A549 (cell line): ENCODE results near the gene ZNF335. TPM values are rescaled to one million over a fixed set of nuclear protein-coding genes. Genes with fewer than 3 reads are reported as not detected.

ENCODE experiments used
- ATAC-seq, 2 experiments: fragments of 200-7000 bp in 1 of 2; fragments of >200 bp in 1 of 2; cut with Nextera tagmentation in 1 of 2; cut with Tn5 transposase in 1 of 2; 3 replicates each; pipeline versions ENCODE4 v1.8.0 to v1.9.1; 2018 to 2020; ENCODE audit warnings: mild to moderate bottlenecking in 1 of 2, moderate library complexity in 1 of 2
- CTCF ChIA-PET: fragments of 300-600 bp; sonication (Branson Sonifier 250); formaldehyde crosslinking; extraction: SDS; loops from one replicate; lab custom pipeline; 2021; ENCODE audit warnings: antibody characterized with exemption, inconsistent platforms; lab: Yijun Ruan, JAX
- POLR2A ChIA-PET: fragments of 350-600 bp; formaldehyde crosslinking; extraction: SDS; loops from one replicate; lab custom pipeline; 2021; ENCODE audit warnings: antibody characterized with exemption, inconsistent platforms; lab: Yijun Ruan, JAX
- DNase-seq, 2 experiments: peaks; one replicate each; pipeline versions ENCODE4 v3.0.0 to v3.0.0-alpha.2; 2011 to 2016; ENCODE audit warnings: low read depth in 1 of 2, low spot score in 1 of 2
- FAIRE-seq: peaks from 2 replicates; lab custom pipeline; 2011; peaks lifted over from hg19 to GRCh38; lab: Jason Lieb, UNC
- H3K27ac ChIP-seq, 2 experiments: fragments of >200 bp; sonication (Bioruptor Twin); formaldehyde crosslinking; 3 replicates each; pipeline ENCODE4 v1.5.1; 2016 to 2017
- H3K4me1 ChIP-seq: fragments of >200 bp; sonication (Bioruptor Twin); formaldehyde crosslinking; 3 replicates; pipeline ENCODE4 v1.6.1; 2016
- H3K4me2 ChIP-seq: fragments of >200 bp; sonication (Bioruptor Twin); formaldehyde crosslinking; 3 replicates; pipeline ENCODE4 v1.6.1; 2016
- H3K4me3 ChIP-seq: fragments of >200 bp; sonication (Bioruptor Twin); formaldehyde crosslinking; 3 replicates; pipeline ENCODE4 v1.5.1; 2016
- H3K9me3 ChIP-seq: fragments of >200 bp; sonication (Bioruptor Twin); formaldehyde crosslinking; 3 replicates; pipeline ENCODE4 v1.6.1; 2016
- BHLHE40 ChIP-seq: IDR thresholded peaks from 2 replicates; pipeline ENCODE4 v1.6.1; 2012; ENCODE audit warnings: low read depth, low read length, inconsistent platforms
- CBX2 ChIP-seq: fragments of 200-600 bp; sonication (generic); IDR thresholded peaks from 2 replicates; pipeline ENCODE4 v1.6.1; 2016; ENCODE audit warnings: low read depth, mild to moderate bottlenecking, borderline replicate concordance
- CEBPB ChIP-seq, 2 experiments: fragments of >200 bp in 1 of 2; sonication (Bioruptor Twin) in 1 of 2; formaldehyde crosslinking in 1 of 2; IDR thresholded peaks; 2 replicates each; pipeline ENCODE4 v1.6.1; 2012 to 2016
- CHD2 ChIP-seq: fragments of 150-350 bp; IDR thresholded peaks from 2 replicates; pipeline ENCODE4 v1.6.1; 2014; ENCODE audit warnings: low read length; ENCODE audit not compliant: partially characterized antibody
- EHMT2 ChIP-seq: fragments of 200-600 bp; sonication (generic); IDR thresholded peaks from 2 replicates; pipeline ENCODE4 v1.6.1; 2016; ENCODE audit warnings: antibody characterized with exemption, low read depth, mild to moderate bottlenecking, moderate library complexity
- EP300 ChIP-seq, 2 experiments: fragments of >200 bp; sonication (Bioruptor Twin); formaldehyde crosslinking; IDR thresholded peaks; 2 replicates in 1 of 2; 3 replicates in 1 of 2; pipeline ENCODE4 v1.6.1; 2016 to 2017
- FOSL2 ChIP-seq, 2 experiments: fragments of 450-650 bp in 1 of 2; fragments of >200 bp in 1 of 2; sonication (Bioruptor Twin) in 1 of 2; formaldehyde crosslinking; IDR thresholded peaks; 2 replicates each; pipeline versions ENCODE4 v1.5.0 to v1.6.1; 2016 to 2020; ENCODE audit warnings: mild to moderate bottlenecking in 1 of 2, moderate library complexity in 1 of 2
- HOXB13 ChIP-seq: fragments of 250-450 bp; sonication (Bioruptor Pico); IDR thresholded peaks from 2 replicates; pipeline ENCODE4 v1.5.0; 2020; ENCODE audit warnings: low read depth, mild to moderate bottlenecking, moderate library complexity
- HOXB5 ChIP-seq: fragments of 250-450 bp; sonication (Bioruptor Pico); IDR thresholded peaks from 2 replicates; pipeline ENCODE4 v1.5.0; 2020; ENCODE audit warnings: mild to moderate bottlenecking, moderate library complexity
- JUN ChIP-seq, 2 experiments: fragments of >200 bp; sonication (Bioruptor Twin); formaldehyde crosslinking; IDR thresholded peaks; 2 replicates in 1 of 2; 3 replicates in 1 of 2; pipeline ENCODE4 v1.6.1; 2016 to 2017
- KDM1A ChIP-seq: fragments of 200-600 bp; sonication (generic); IDR thresholded peaks from 2 replicates; pipeline ENCODE4 v1.6.1; 2016; ENCODE audit warnings: low read depth, mild to moderate bottlenecking
- KDM5A ChIP-seq: fragments of 200-600 bp; sonication (generic); IDR thresholded peaks from 2 replicates; pipeline ENCODE4 v1.6.1; 2016; ENCODE audit warnings: antibody characterized with exemption, mild to moderate bottlenecking
- NFE2L2 ChIP-seq: fragments of 150-350 bp; conservative IDR thresholded peaks from 2 replicates; pipeline ENCODE4 v1.6.1; 2014; ENCODE audit warnings: low read length
- POLR2A ChIP-seq: IDR thresholded peaks from 2 replicates; pipeline ENCODE4 v1.6.1; 2012; ENCODE audit warnings: mild to moderate bottlenecking, low read length
- RARB ChIP-seq: fragments of 250-450 bp; sonication (Bioruptor Pico); IDR thresholded peaks from 2 replicates; pipeline ENCODE4 v1.8.0; 2021; ENCODE audit warnings: mild to moderate bottlenecking, moderate library complexity
- RNF2 ChIP-seq: fragments of 200-600 bp; sonication (generic); IDR thresholded peaks from 2 replicates; pipeline ENCODE4 v1.6.1; 2016; ENCODE audit warnings: low read depth, mild to moderate bottlenecking, antibody characterized with exemption, moderate library complexity, borderline replicate concordance
- SMC3 ChIP-seq: fragments of >200 bp; sonication (Bioruptor Twin); formaldehyde crosslinking; IDR thresholded peaks from 3 replicates; pipeline ENCODE4 v1.6.1; 2018; ENCODE audit warnings: inconsistent platforms
- SREBF2 ChIP-seq: fragments of 450-650 bp; IDR thresholded peaks from 2 replicates; pipeline ENCODE4 v1.6.1; 2014; ENCODE audit warnings: mild to moderate bottlenecking, moderate library complexity
- TFCP2L1 ChIP-seq: fragments of 250-450 bp; sonication (Bioruptor Pico); IDR thresholded peaks from 2 replicates; pipeline ENCODE4 v1.5.0; 2021; ENCODE audit warnings: mild to moderate bottlenecking
- ZC3H11A ChIP-seq: fragments of 450-650 bp; IDR thresholded peaks from 2 replicates; pipeline ENCODE4 v1.6.1; 2014; ENCODE audit warnings: antibody characterized with exemption, mild to moderate bottlenecking
- ZFP36 ChIP-seq: fragments of 450-650 bp; IDR thresholded peaks from 2 replicates; pipeline ENCODE4 v1.6.1; 2014; ENCODE audit warnings: borderline replicate concordance; ENCODE audit not compliant: partially characterized antibody
- WGBS: methylation state at CpG from one replicate; pipeline ENCODE4 v1.1.6; 2017; ENCODE audit errors: missing lambda C conversion rate; 5-methylcytosine and 5-hydroxymethylcytosine counted together
- polyA plus RNA-seq, 4 experiments: library from polyadenylated mRNA; depleted of rRNA in 3 of 4; stranded (reverse); fragments of >200 nt; fragmentation: RNase III in 1 of 4; extraction: RNeasy Plus Mini Kit Qiagen cat#74134 plus additional on column Dnase treatment in 1 of 4; gene quantifications; 2 replicates in 3 of 4; 3 replicates in 1 of 4; pipeline ENCODE4 v1.2.3, GENCODE V29; 2011 to 2017
- TF ChIP-seq, protein P1 (sequence below): fragments of 200-600 bp; sonication (generic); IDR thresholded peaks from 2 replicates; pipeline ENCODE4 v1.6.1; 2016; ENCODE audit warnings: antibody characterized with exemption, mild to moderate bottlenecking, moderate library complexity
- TF ChIP-seq, protein P2 (sequence below): fragments of >200 bp; sonication (Bioruptor Twin); formaldehyde crosslinking; IDR thresholded peaks from 3 replicates; pipeline ENCODE4 v1.6.1; 2016
- TF ChIP-seq, protein P3 (sequence below): fragments of >200 bp; sonication (Bioruptor Twin); formaldehyde crosslinking; IDR thresholded peaks from 3 replicates; pipeline ENCODE4 v1.5.1; 2016
- TF ChIP-seq, protein P4 (sequence below): IDR thresholded peaks from 2 replicates; pipeline ENCODE4 v1.6.1; 2012
- TF ChIP-seq, protein P5 (sequence below): fragments of 450-650 bp; IDR thresholded peaks from 2 replicates; pipeline ENCODE4 v1.6.1; 2014; ENCODE audit warnings: antibody characterized with exemption

Gene ZNF335
- polyA plus RNA-seq, 2 of the 4 experiments (the other 2 are of a cell fraction) = 7.3 to 9.3 TPM

DNA sequence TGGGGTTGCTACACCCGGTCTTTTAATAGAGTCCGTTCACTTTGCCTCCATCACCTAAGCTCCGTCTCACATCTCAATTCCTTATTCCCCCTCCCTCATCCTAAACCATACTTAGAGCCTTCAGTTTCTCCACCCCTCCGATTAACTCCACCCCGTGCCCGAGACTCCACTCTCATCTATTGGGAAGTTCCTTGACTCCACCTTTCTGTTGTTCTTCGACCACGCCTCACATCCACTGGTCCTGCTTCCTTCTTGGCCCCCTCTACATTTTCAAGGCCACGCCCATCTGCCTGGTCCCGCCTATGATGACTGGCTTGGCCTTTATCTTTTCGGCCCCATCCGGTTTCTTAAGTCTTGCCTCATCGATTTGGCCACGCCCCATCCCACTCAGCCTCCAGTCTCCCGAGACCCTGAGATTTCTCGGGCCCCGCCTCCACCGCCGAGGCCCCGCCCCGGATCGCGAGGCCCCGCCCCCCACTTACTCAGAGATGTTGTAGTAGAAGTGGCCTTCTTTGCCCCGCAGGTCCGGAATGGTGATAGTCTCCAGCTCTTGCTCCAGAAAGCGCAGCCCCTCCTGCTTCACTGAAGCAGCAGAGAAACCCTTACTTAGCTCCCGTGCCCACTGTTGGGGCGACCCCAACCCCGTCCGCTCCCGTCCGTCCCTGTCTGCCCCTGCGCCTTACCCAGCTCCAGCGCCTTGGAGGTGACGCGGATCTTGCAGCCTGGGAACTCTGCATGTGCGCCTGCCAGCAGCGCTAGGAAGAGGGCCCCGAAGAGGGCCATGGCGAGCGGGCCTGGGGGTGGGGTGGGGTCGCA is 61.1 kb downstream of the ZNF335 start:
- POLR2A ChIA-PET = interaction anchor here (1.0 to 1.2 kb wide), 2 partner anchors 11 to 24 kb away, joined by 4 to 8 read pairs; no protein-coding TSS in a partner anchor
- Histone ChIP-seq H3K4me3 (peak overlapping the region; percentile 33; the same call in 2 of the 3 replicates), H3K27ac (peak overlapping the region; percentile 55 to 79), H3K4me2 (peak overlapping the region; percentile 69), H3K4me1 (peaks cover 16% of the 10 kb centered on the region), H3K9me3 (no peaks in the 10 kb centered on the region)
- DNase-seq (peak; percentile 87 to 99), ATAC-seq (peak; percentile 88 to 96), FAIRE-seq (no peak)
- TF ChIP-seq, protein P1, sequence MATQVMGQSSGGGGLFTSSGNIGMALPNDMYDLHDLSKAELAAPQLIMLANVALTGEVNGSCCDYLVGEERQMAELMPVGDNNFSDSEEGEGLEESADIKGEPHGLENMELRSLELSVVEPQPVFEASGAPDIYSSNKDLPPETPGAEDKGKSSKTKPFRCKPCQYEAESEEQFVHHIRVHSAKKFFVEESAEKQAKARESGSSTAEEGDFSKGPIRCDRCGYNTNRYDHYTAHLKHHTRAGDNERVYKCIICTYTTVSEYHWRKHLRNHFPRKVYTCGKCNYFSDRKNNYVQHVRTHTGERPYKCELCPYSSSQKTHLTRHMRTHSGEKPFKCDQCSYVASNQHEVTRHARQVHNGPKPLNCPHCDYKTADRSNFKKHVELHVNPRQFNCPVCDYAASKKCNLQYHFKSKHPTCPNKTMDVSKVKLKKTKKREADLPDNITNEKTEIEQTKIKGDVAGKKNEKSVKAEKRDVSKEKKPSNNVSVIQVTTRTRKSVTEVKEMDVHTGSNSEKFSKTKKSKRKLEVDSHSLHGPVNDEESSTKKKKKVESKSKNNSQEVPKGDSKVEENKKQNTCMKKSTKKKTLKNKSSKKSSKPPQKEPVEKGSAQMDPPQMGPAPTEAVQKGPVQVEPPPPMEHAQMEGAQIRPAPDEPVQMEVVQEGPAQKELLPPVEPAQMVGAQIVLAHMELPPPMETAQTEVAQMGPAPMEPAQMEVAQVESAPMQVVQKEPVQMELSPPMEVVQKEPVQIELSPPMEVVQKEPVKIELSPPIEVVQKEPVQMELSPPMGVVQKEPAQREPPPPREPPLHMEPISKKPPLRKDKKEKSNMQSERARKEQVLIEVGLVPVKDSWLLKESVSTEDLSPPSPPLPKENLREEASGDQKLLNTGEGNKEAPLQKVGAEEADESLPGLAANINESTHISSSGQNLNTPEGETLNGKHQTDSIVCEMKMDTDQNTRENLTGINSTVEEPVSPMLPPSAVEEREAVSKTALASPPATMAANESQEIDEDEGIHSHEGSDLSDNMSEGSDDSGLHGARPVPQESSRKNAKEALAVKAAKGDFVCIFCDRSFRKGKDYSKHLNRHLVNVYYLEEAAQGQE = peak; percentile 61
- TF ChIP-seq BHLHE40 (no peak), ZC3H11A (no peak), ZFP36 (no peak), HOXB5 (CRISPR knock-in tag) (no peak), CEBPB (IDR thresholded peaks at IDR 0.05) (peak; percentile 12 to 70; a peak in 2 of 4 replicates), SMC3 (no peak), CHD2 (peak; percentile 80), CBX2 (no peak), FOSL2 (IDR thresholded peaks at IDR 0.05) (no peak), FOSL2 (CRISPR knock-in tag; IDR thresholded peaks at IDR 0.05) (no peak), EHMT2 (no peak), SREBF2 (no peak), KDM5A (no peak), JUN (IDR thresholded peaks at IDR 0.05) (peak in 1 of 2 experiments; percentile 17; a peak in 1 of 5 replicates), POLR2A (no peak), NFE2L2 (no peak), EP300 (IDR thresholded peaks at IDR 0.05) (no peak), RNF2 (no peak), KDM1A (no peak), TFCP2L1 (CRISPR knock-in tag) (no peak), RARB (no peak), HOXB13 (CRISPR knock-in tag) (no peak)
- TF ChIP-seq, protein P2, sequence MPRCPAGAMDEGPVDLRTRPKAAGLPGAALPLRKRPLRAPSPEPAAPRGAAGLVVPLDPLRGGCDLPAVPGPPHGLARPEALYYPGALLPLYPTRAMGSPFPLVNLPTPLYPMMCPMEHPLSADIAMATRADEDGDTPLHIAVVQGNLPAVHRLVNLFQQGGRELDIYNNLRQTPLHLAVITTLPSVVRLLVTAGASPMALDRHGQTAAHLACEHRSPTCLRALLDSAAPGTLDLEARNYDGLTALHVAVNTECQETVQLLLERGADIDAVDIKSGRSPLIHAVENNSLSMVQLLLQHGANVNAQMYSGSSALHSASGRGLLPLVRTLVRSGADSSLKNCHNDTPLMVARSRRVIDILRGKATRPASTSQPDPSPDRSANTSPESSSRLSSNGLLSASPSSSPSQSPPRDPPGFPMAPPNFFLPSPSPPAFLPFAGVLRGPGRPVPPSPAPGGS = no peak
- TF ChIP-seq, protein P3, sequence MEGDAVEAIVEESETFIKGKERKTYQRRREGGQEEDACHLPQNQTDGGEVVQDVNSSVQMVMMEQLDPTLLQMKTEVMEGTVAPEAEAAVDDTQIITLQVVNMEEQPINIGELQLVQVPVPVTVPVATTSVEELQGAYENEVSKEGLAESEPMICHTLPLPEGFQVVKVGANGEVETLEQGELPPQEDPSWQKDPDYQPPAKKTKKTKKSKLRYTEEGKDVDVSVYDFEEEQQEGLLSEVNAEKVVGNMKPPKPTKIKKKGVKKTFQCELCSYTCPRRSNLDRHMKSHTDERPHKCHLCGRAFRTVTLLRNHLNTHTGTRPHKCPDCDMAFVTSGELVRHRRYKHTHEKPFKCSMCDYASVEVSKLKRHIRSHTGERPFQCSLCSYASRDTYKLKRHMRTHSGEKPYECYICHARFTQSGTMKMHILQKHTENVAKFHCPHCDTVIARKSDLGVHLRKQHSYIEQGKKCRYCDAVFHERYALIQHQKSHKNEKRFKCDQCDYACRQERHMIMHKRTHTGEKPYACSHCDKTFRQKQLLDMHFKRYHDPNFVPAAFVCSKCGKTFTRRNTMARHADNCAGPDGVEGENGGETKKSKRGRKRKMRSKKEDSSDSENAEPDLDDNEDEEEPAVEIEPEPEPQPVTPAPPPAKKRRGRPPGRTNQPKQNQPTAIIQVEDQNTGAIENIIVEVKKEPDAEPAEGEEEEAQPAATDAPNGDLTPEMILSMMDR = no peak
- TF ChIP-seq, protein P4, sequence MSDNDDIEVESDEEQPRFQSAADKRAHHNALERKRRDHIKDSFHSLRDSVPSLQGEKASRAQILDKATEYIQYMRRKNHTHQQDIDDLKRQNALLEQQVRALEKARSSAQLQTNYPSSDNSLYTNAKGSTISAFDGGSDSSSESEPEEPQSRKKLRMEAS = no peak
- TF ChIP-seq, protein P5, sequence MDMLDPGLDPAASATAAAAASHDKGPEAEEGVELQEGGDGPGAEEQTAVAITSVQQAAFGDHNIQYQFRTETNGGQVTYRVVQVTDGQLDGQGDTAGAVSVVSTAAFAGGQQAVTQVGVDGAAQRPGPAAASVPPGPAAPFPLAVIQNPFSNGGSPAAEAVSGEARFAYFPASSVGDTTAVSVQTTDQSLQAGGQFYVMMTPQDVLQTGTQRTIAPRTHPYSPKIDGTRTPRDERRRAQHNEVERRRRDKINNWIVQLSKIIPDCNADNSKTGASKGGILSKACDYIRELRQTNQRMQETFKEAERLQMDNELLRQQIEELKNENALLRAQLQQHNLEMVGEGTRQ = no peak
- CTCF ChIA-PET = interaction anchor here (0.6 to 1.6 kb wide), 2 partner anchors 13 to 1781 kb away, joined by 3 to 6 read pairs; no protein-coding TSS in a partner anchor
- WGBS = 20% methylated on average over 28 of the region's 43 CpGs
